H9 (cell line): ENCODE measurements around the gene STAMBP. TPM values are rescaled to one million over a fixed set of nuclear protein-coding genes. Genes with fewer than 3 reads are reported as not detected.

ENCODE experiments used
- DNase-seq: peaks from one replicate; pipeline ENCODE4 v3.0.0-alpha.2; 2017
- H2AFZ ChIP-seq: one replicate; pipeline ENCODE4 v1.6.1; 2013; ENCODE audit warnings: mild to moderate bottlenecking, low read length, control low read depth, moderate library complexity
- H2AK5ac ChIP-seq: 2 replicates; pipeline ENCODE4 v1.6.1; 2013; ENCODE audit warnings: low read length, control low read depth, mixed read lengths; ENCODE audit not compliant: insufficient read length
- H2BK120ac ChIP-seq: one replicate; pipeline ENCODE4 v1.6.1; 2013; ENCODE audit warnings: low read depth, mild to moderate bottlenecking, low read length, control low read depth, inconsistent platforms; ENCODE audit not compliant: poor library complexity, severe bottlenecking
- H2BK12ac ChIP-seq: 2 replicates; pipeline ENCODE4 v1.6.1; 2013; ENCODE audit warnings: low read length, control low read depth, mixed read lengths, low read depth; ENCODE audit not compliant: insufficient read length
- H2BK15ac ChIP-seq: 2 replicates; pipeline ENCODE4 v1.6.1; 2013; ENCODE audit warnings: low read depth, low read length, control low read depth
- H2BK20ac ChIP-seq: one replicate; pipeline ENCODE4 v1.6.1; 2013; ENCODE audit warnings: low read depth, mild to moderate bottlenecking, low read length, control low read depth, inconsistent platforms; ENCODE audit not compliant: poor library complexity, severe bottlenecking
- H2BK5ac ChIP-seq: 2 replicates; pipeline ENCODE4 v1.6.1; 2013; ENCODE audit warnings: low read length, control low read depth, mixed read lengths; ENCODE audit not compliant: insufficient read length
- H3K14ac ChIP-seq: 2 replicates; pipeline ENCODE4 v1.6.1; 2013; ENCODE audit warnings: low read length, control low read depth; ENCODE audit not compliant: insufficient read depth
- H3K18ac ChIP-seq: 2 replicates; pipeline ENCODE4 v1.6.1; 2013; ENCODE audit warnings: low read depth, mild to moderate bottlenecking, mixed read lengths, low read length, control low read depth; ENCODE audit not compliant: insufficient read length
- H3K23ac ChIP-seq: 2 replicates; pipeline ENCODE4 v1.6.1; 2013; ENCODE audit warnings: low read length, control low read depth, mixed read lengths, low read depth; ENCODE audit not compliant: insufficient read length
- H3K23me2 ChIP-seq: 2 replicates; pipeline ENCODE4 v1.6.1; 2013; ENCODE audit warnings: low read depth, mild to moderate bottlenecking, mixed read lengths, low read length, control low read depth; ENCODE audit not compliant: insufficient read length, poor library complexity, severe bottlenecking
- H3K27ac ChIP-seq: 2 replicates; pipeline ENCODE4 v1.5.1; 2013; ENCODE audit warnings: low read length, control low read depth, mixed read lengths, low read depth; ENCODE audit not compliant: insufficient read length
- H3K27me3 ChIP-seq: 2 replicates; pipeline ENCODE4 v1.6.1; 2013; ENCODE audit warnings: low read length, control low read depth, inconsistent platforms; ENCODE audit not compliant: insufficient read depth
- H3K4ac ChIP-seq: 2 replicates; pipeline ENCODE4 v1.6.1; 2013; ENCODE audit warnings: low read depth, mild to moderate bottlenecking, control low read depth, inconsistent platforms, low read length, moderate library complexity
- H3K4me1 ChIP-seq: 2 replicates; pipeline ENCODE4 v1.6.1; 2013; ENCODE audit warnings: low read length, control low read depth, inconsistent platforms; ENCODE audit not compliant: insufficient read depth
- H3K4me2 ChIP-seq: 2 replicates; pipeline ENCODE4 v1.6.1; 2013; ENCODE audit warnings: low read length, control low read depth, mixed read lengths; ENCODE audit not compliant: insufficient read length, insufficient read depth
- H3K56ac ChIP-seq: 2 replicates; pipeline ENCODE4 v1.6.1; 2013; ENCODE audit warnings: low read depth, mild to moderate bottlenecking, mixed read lengths, low read length, control low read depth; ENCODE audit not compliant: insufficient read length
- H3K79me1 ChIP-seq: 2 replicates; pipeline ENCODE4 v1.6.1; 2013; ENCODE audit warnings: low read depth, mild to moderate bottlenecking, moderate library complexity, low read length, control low read depth, inconsistent platforms; ENCODE audit not compliant: insufficient read depth, poor library complexity, severe bottlenecking
- H3K79me2 ChIP-seq: 2 replicates; pipeline ENCODE4 v1.6.1; 2013; ENCODE audit warnings: low read length, control low read depth, inconsistent platforms; ENCODE audit not compliant: insufficient read depth
- H3K9ac ChIP-seq: 2 replicates; pipeline ENCODE4 v1.6.1; 2013; ENCODE audit warnings: low read length, control low read depth, mixed read lengths; ENCODE audit not compliant: insufficient read length; ENCODE audit errors: extremely low read depth
- H3K9me3 ChIP-seq: one replicate; pipeline ENCODE4 v1.6.1; 2013; ENCODE audit warnings: low read depth, low read length, inconsistent platforms; ENCODE audit not compliant: control insufficient read depth
- H3T11ph ChIP-seq: one replicate; pipeline ENCODE4 v1.6.1; 2013; ENCODE audit warnings: mild to moderate bottlenecking, low read length, control low read depth, inconsistent platforms
- H4K20me1 ChIP-seq: one replicate; pipeline ENCODE4 v1.6.1; 2013; ENCODE audit not compliant: control insufficient read depth, insufficient read length, insufficient read depth
- H4K5ac ChIP-seq: 2 replicates; pipeline ENCODE4 v1.6.1; 2013; ENCODE audit warnings: low read depth, mild to moderate bottlenecking, mixed read lengths, low read length, control low read depth; ENCODE audit not compliant: insufficient read length
- H4K8ac ChIP-seq: replicated peaks from 2 replicates; pipeline ENCODE4 v1.6.1; 2013; ENCODE audit warnings: low read length, control low read depth, mixed read lengths, low read depth; ENCODE audit not compliant: insufficient read length
- H4K91ac ChIP-seq: 2 replicates; pipeline ENCODE4 v1.6.1; 2013; ENCODE audit warnings: low read depth, mild to moderate bottlenecking, moderate library complexity, mixed read lengths, low read length, control low read depth; ENCODE audit not compliant: insufficient read length
- H3K27ac Mint-ChIP-seq, 3 experiments: 2 replicates in 2 of 3; 3 replicates in 1 of 3; pipeline ENCODE4 v1.8.0; 2020 to 2021; ENCODE audit warnings: mixed read lengths in 3 of 3, mild to moderate bottlenecking in 1 of 3, moderate library complexity in 1 of 3
- H3K27me3 Mint-ChIP-seq: 2 replicates; pipeline ENCODE4 v1.8.0; 2021; ENCODE audit warnings: low read depth, mild to moderate bottlenecking, moderate library complexity, mixed read lengths
- H3K36me3 Mint-ChIP-seq, 3 experiments: 2 replicates in 2 of 3; 3 replicates in 1 of 3; pipeline ENCODE4 v1.8.0; 2020 to 2021; ENCODE audit warnings: low read depth in 3 of 3, mixed read lengths in 3 of 3; ENCODE audit not compliant: insufficient read depth in 1 of 3
- H3K4me1 Mint-ChIP-seq, 2 experiments: 2 replicates each; pipeline ENCODE4 v1.8.0; 2020; ENCODE audit warnings: mixed read lengths in 2 of 2
- H3K4me3 Mint-ChIP-seq, 2 experiments: 2 replicates in 1 of 2; 3 replicates in 1 of 2; pipeline ENCODE4 v1.8.0; 2020 to 2021; ENCODE audit warnings: mild to moderate bottlenecking in 2 of 2, mixed read lengths in 2 of 2, moderate library complexity in 1 of 2
- H3K9me3 Mint-ChIP-seq, 2 experiments: 2 replicates in 1 of 2; 3 replicates in 1 of 2; pipeline ENCODE4 v1.8.0; 2020; ENCODE audit warnings: mild to moderate bottlenecking in 2 of 2, mixed read lengths in 2 of 2, moderate library complexity in 1 of 2
- CTCF ChIP-seq: fragments of 200-600 bp; sonication (generic); conservative IDR thresholded peaks from 3 replicates; pipeline ENCODE4 v1.8.0; 2021; ENCODE audit warnings: antibody characterized with exemption, mild to moderate bottlenecking
- WGBS: extraction: QIAGEN DNeasy Blood & Tissue Kit; methylation state at CpG from one replicate; pipeline ENCODE4 v1.1.7; 2013; ENCODE audit warnings: missing lambda C conversion rate, low lambda C conversion rate, mixed read lengths; ENCODE audit not compliant: insufficient read length; ENCODE audit errors: extremely low coverage; 5-methylcytosine and 5-hydroxymethylcytosine counted together
- total RNA-seq: library from RNA; stranded (reverse); gene quantifications from 2 replicates; pipeline ENCODE4 v1.2.1, GENCODE V29; 2021

The STAMBP gene
- total RNA-seq, 1 experiment from 2014 or later, result 45.5 TPM

GRCh38 chr2:73890301-73891092 is 61.7 kb downstream of the STAMBP start:
- no peak overlapping the region for H3K23ac ChIP-seq
- no peak for DNase-seq
- H3K9me3 ChIP-seq, result no peaks in the 10 kb centered on the region
- no peak overlapping the region for H2AFZ ChIP-seq
- no peak overlapping the region for H4K91ac ChIP-seq
- Mint-ChIP-seq H3K27me3 (peaks cover 2% of the 10 kb centered on the region; the same call in 1 of the 2 replicates), H3K4me3 (no peak overlapping the region), H3K27ac (no peak overlapping the region), H3K9me3 (no peaks in the 10 kb centered on the region), H3K36me3 (no peaks in the 10 kb centered on the region), H3K4me1 (peaks cover 8 to 11% of the 10 kb centered on the region in 2 experiments)
- H4K8ac ChIP-seq, result no peak overlapping the region
- no peak overlapping the region for H3K18ac ChIP-seq
- H2BK20ac ChIP-seq, result no peak overlapping the region
- H3K79me2 ChIP-seq, result no peaks in the 10 kb centered on the region
- no peak overlapping the region for H3K4me2 ChIP-seq
- H3K4me1 ChIP-seq, result no peaks in the 10 kb centered on the region
- H3K79me1 ChIP-seq, result no peaks in the 10 kb centered on the region
- H2AK5ac ChIP-seq, result no peak overlapping the region
- no peak overlapping the region for H3K56ac ChIP-seq
- no peak overlapping the region for H4K5ac ChIP-seq
- no peak overlapping the region for H3K4ac ChIP-seq
- H3K14ac ChIP-seq, result no peak overlapping the region
- H2BK120ac ChIP-seq, result no peak overlapping the region
- H2BK5ac ChIP-seq, result no peak overlapping the region
- H3K27me3 ChIP-seq, result no peaks in the 10 kb centered on the region
- no peak overlapping the region for H3K27ac ChIP-seq
- H2BK12ac ChIP-seq, result no peak overlapping the region
- no peaks in the 10 kb centered on the region for H4K20me1 ChIP-seq
- TF ChIP-seq CTCF, result no peak
- no peak overlapping the region for H3K9ac ChIP-seq
- H2BK15ac ChIP-seq, result no peak overlapping the region
- H3K23me2 ChIP-seq, result no peaks in the 10 kb centered on the region
- no peak overlapping the region for H3T11ph ChIP-seq
- no CpG with 5 or more reads among the region's 9 CpGs for WGBS
